ENCODE measurements around the gene TUBB2B.

TUBB2B gene

GRCh38 chr6:3231247-3232016, 4.0 kb upstream of the TUBB2B start:
- peak; percentile 76 for DNase-seq

- peak; percentile 63 for DNase-seq
Measured at GRCh38 chr6:3230900-3231246, 3.4 kb upstream of the TUBB2B start.

GRCh38 chr6:3230256-3230882, 2.9 kb upstream of the TUBB2B start:
- no peak for DNase-seq

GRCh38 chr6:3229566-3230178, 2.2 kb upstream of the TUBB2B start:
- peak; percentile 31 for DNase-seq

- peak; percentile 47 for DNase-seq
Measured at GRCh38 chr6:3228771-3229565, 1.5 kb upstream of the TUBB2B start.

- peak; percentile 25 for DNase-seq
Measured at GRCh38 chr6:3228046-3228671, 706 bp upstream of the TUBB2B start.

- no peak for DNase-seq
Measured at GRCh38 chr6:3226481-3227362, 731 bp downstream of the TUBB2B start.

- no peak for DNase-seq
Measured at GRCh38 chr6:3226042-3226441, 1.4 kb downstream of the TUBB2B start.

GRCh38 chr6:3222506-3223038, 4.9 kb downstream of the TUBB2B start:
- no peak for DNase-seq

GRCh38 chr6:3221578-3221977, 5.9 kb downstream of the TUBB2B start:
- DNase-seq, result no peak

GRCh38 chr6:3220366-3220765, 7.1 kb downstream of the TUBB2B start:
- no peak for DNase-seq

- no peak for DNase-seq
Measured at GRCh38 chr6:3218266-3218665, 9.2 kb downstream of the TUBB2B start.

GRCh38 chr6:3217286-3217685, 10.2 kb downstream of the TUBB2B start:
- no peak for DNase-seq

- no peak for DNase-seq
Measured at GRCh38 chr6:3214898-3215297, 12.6 kb downstream of the TUBB2B start.

- no peak for DNase-seq
Measured at GRCh38 chr6:3213334-3213695, 14.1 kb downstream of the TUBB2B start.

- no peak for DNase-seq
Measured at GRCh38 chr6:3212261-3212660, 15.2 kb downstream of the TUBB2B start.

GRCh38 chr6:3211681-3212080, 15.8 kb downstream of the TUBB2B start:
- no peak for DNase-seq

GRCh38 chr6:3210024-3210610, 17.3 kb downstream of the TUBB2B start:
- DNase-seq, result no peak

GRCh38 chr6:3209114-3210023, 18.1 kb downstream of the TUBB2B start:
- peak; percentile 13 for DNase-seq

- no peak for DNase-seq
Measured at GRCh38 chr6:3208775-3209113, 18.7 kb downstream of the TUBB2B start.
